Liver (tissue), 5 donors: ENCODE results near the gene TAF11L6. TPM values are rescaled to one million over a fixed set of nuclear protein-coding genes. Genes with fewer than 3 reads are reported as not detected.

Experiments used
- polyA plus RNA-seq, 2 donors: library from polyadenylated mRNA; stranded (reverse) in 1 of 2; unstranded in 1 of 2; fragments of 200-250 nt in 1 of 2; fragments of >200 nt in 1 of 2; fragmentation: Nextera tagmentation in 1 of 2; extraction: Ambion mirVana in 1 of 2; gene quantifications; one replicate each; pipeline versions ENCODE4 v1.2.1 to v1.2.3, GENCODE V29; 2013 to 2015
- small RNA-seq: library from RNA; depleted of rRNA; stranded (forward); fragments of <200 nt; gene quantifications from one replicate; pipeline ENCODE3, GENCODE V24; 2014
- total RNA-seq, 2 donors: library from RNA; depleted of rRNA; stranded (reverse); fragments of >200 nt; gene quantifications; one replicate each; pipeline ENCODE4 v1.2.3, GENCODE V29; 2014
- donor health status: healthy.
- donor health status: healthy.
- donor health status: healthy.

Gene TAF11L6
- total and polyA plus RNA-seq, 4 donors: not detected

Small RNA genes lying within 50 kb of the gene (small RNA-seq; reads per million reads assigned to genes)
- gene AC106774.3: not detected

Other genes starting within 250 kb of the TAF11L6 start
- not detected for gene TAF11L2, start 30.4 kb upstream of the TAF11L6 start, total RNA-seq
- gene TAF11L2, start 30.4 kb upstream of the TAF11L6 start, polyA plus RNA-seq: not detected
- not detected for gene TAF11L3, start 10.3 kb upstream of the TAF11L6 start, total RNA-seq
- gene TAF11L3, start 10.3 kb upstream of the TAF11L6 start, polyA plus RNA-seq: not detected
- gene TAF11L4, start 6.9 kb upstream of the TAF11L6 start, total RNA-seq: not detected
- gene TAF11L4, start 6.9 kb upstream of the TAF11L6 start, polyA plus RNA-seq: not detected
- gene TAF11L5, start 3.4 kb upstream of the TAF11L6 start, total RNA-seq: not detected
- not detected for gene TAF11L5, start 3.4 kb upstream of the TAF11L6 start, polyA plus RNA-seq
- gene TAF11L7, start 57.1 kb downstream of the TAF11L6 start, total RNA-seq: not detected
- not detected for gene TAF11L7, start 57.1 kb downstream of the TAF11L6 start, polyA plus RNA-seq
- gene TAF11L8, start 62.3 kb downstream of the TAF11L6 start, total RNA-seq: not detected
- not detected for gene TAF11L8, start 62.3 kb downstream of the TAF11L6 start, polyA plus RNA-seq
- gene TAF11L9, start 65.7 kb downstream of the TAF11L6 start, total RNA-seq: not detected
- gene TAF11L9, start 65.7 kb downstream of the TAF11L6 start, polyA plus RNA-seq: not detected
- not detected for gene TAF11L10, start 69.2 kb downstream of the TAF11L6 start, total RNA-seq
- not detected for gene TAF11L10, start 69.2 kb downstream of the TAF11L6 start, polyA plus RNA-seq
- not detected for gene TAF11L11, start 75.5 kb downstream of the TAF11L6 start, total RNA-seq
- not detected for gene TAF11L11, start 75.5 kb downstream of the TAF11L6 start, polyA plus RNA-seq
- gene TAF11L12, start 81.7 kb downstream of the TAF11L6 start, total RNA-seq: not detected
- gene TAF11L12, start 81.7 kb downstream of the TAF11L6 start, polyA plus RNA-seq: not detected
- not detected for gene TAF11L13, start 103.4 kb downstream of the TAF11L6 start, total RNA-seq
- not detected for gene TAF11L13, start 103.4 kb downstream of the TAF11L6 start, polyA plus RNA-seq
- gene TAF11L14, start 105.8 kb downstream of the TAF11L6 start, total RNA-seq: not detected
- not detected for gene TAF11L14, start 105.8 kb downstream of the TAF11L6 start, polyA plus RNA-seq